ENCODE data around the gene RIPOR3. TPM values are rescaled to one million over a fixed set of nuclear protein-coding genes. Genes with fewer than 3 reads are reported as not detected.

The RIPOR3 gene
- total RNA-seq, 2 donors from 2014 or later: 0.46 to 1.4 TPM

GRCh38 chr20:50666709-50667298 is 24.5 kb downstream of the RIPOR3 start:
- H3K36me3 Mint-ChIP-seq (ENCODE audit: low read depth): no peaks in the 10 kb centered on the region
- no peak overlapping the region for H3K27ac ChIP-seq (ENCODE audit: low read depth, low read length)
- no peaks in the 10 kb centered on the region for H3K27me3 Mint-ChIP-seq (ENCODE audit: insufficient read depth)
- H3K4me1 Mint-ChIP-seq: peaks cover 9% of the 10 kb centered on the region
- no peak overlapping the region for H3K9ac ChIP-seq (ENCODE audit: extremely low read depth, low read length, poor library complexity, severe bottlenecking)
- H3K4me3 ChIP-seq (ENCODE audit: low read length): no peak overlapping the region
- no peak for DNase-seq
- H3K36me3 ChIP-seq (ENCODE audit: control insufficient read depth, insufficient read depth, low read length): no peaks in the 10 kb centered on the region
- 91 to 92% methylated on average over 4 to 8 of the region's 9 CpGs for WGBS, 2 experiments (ENCODE audit: insufficient coverage in 1 of 2, insufficient read length in 1 of 2)
- H3K9me3 ChIP-seq (ENCODE audit: control insufficient read depth, low read length): no peaks in the 10 kb centered on the region
- TF ChIP-seq CTCF (conservative IDR thresholded peaks at IDR 0.05): no peak
- no peak overlapping the region for H3K27ac Mint-ChIP-seq
- no peak overlapping the region for H3K4me3 Mint-ChIP-seq
- H3K27me3 ChIP-seq (ENCODE audit: control insufficient read depth, insufficient read depth, low read length, poor library complexity, severe bottlenecking): no peaks in the 10 kb centered on the region
- H3K9me3 Mint-ChIP-seq: no peaks in the 10 kb centered on the region
- no peaks in the 10 kb centered on the region for H3K4me1 ChIP-seq (ENCODE audit: control insufficient read depth, insufficient read depth, low read length)

GRCh38 chr20:50664254-50664653 is 27.1 kb downstream of the RIPOR3 start:
- no peaks in the 10 kb centered on the region for H3K36me3 Mint-ChIP-seq (ENCODE audit: low read depth)
- H3K9me3 Mint-ChIP-seq: no peaks in the 10 kb centered on the region
- no peaks in the 10 kb centered on the region for H3K27me3 Mint-ChIP-seq (ENCODE audit: insufficient read depth)
- Histone ChIP-seq H3K4me1 (ENCODE audit: control insufficient read depth, insufficient read depth, low read length) (no peaks in the 10 kb centered on the region), H3K36me3 (ENCODE audit: control insufficient read depth, insufficient read depth, low read length) (no peaks in the 10 kb centered on the region), H3K4me3 (ENCODE audit: low read length) (no peak overlapping the region), H3K9me3 (ENCODE audit: control insufficient read depth, low read length) (no peaks in the 10 kb centered on the region), H3K27ac (ENCODE audit: low read depth, low read length) (no peak overlapping the region), H3K27me3 (ENCODE audit: control insufficient read depth, insufficient read depth, low read length, poor library complexity, severe bottlenecking) (no peaks in the 10 kb centered on the region), H3K9ac (ENCODE audit: extremely low read depth, low read length, poor library complexity, severe bottlenecking) (no peak overlapping the region)
- no peak for DNase-seq
- H3K4me3 Mint-ChIP-seq: no peak overlapping the region
- TF ChIP-seq CTCF (conservative IDR thresholded peaks at IDR 0.05): no peak
- H3K4me1 Mint-ChIP-seq: peaks cover 13% of the 10 kb centered on the region
- WGBS, 2 experiments (ENCODE audit: insufficient coverage in 1 of 2, insufficient read length in 1 of 2): 92 to 93% methylated on average over 11 of the region's 11 CpGs
- no peak overlapping the region for H3K27ac Mint-ChIP-seq

GRCh38 chr20:50663095-50663821 is 28.1 kb downstream of the RIPOR3 start:
- Mint-ChIP-seq H3K4me1 (peaks cover 13% of the 10 kb centered on the region), H3K27me3 (ENCODE audit: insufficient read depth) (no peaks in the 10 kb centered on the region), H3K27ac (no peak overlapping the region), H3K4me3 (no peak overlapping the region), H3K9me3 (no peaks in the 10 kb centered on the region), H3K36me3 (ENCODE audit: low read depth) (no peaks in the 10 kb centered on the region)
- Histone ChIP-seq H3K36me3 (ENCODE audit: control insufficient read depth, insufficient read depth, low read length) (no peaks in the 10 kb centered on the region), H3K27me3 (ENCODE audit: control insufficient read depth, insufficient read depth, low read length, poor library complexity, severe bottlenecking) (no peaks in the 10 kb centered on the region), H3K4me3 (ENCODE audit: low read length) (no peak overlapping the region), H3K9me3 (ENCODE audit: control insufficient read depth, low read length) (no peaks in the 10 kb centered on the region), H3K27ac (ENCODE audit: low read depth, low read length) (no peak overlapping the region), H3K9ac (ENCODE audit: extremely low read depth, low read length, poor library complexity, severe bottlenecking) (no peak overlapping the region), H3K4me1 (ENCODE audit: control insufficient read depth, insufficient read depth, low read length) (no peaks in the 10 kb centered on the region)
- peak; percentile 75 for TF ChIP-seq CTCF (conservative IDR thresholded peaks at IDR 0.05)
- peak; percentile 73 for DNase-seq
- 75 to 76% methylated on average over 8 to 10 of the region's 10 CpGs for WGBS, 2 experiments (ENCODE audit: insufficient coverage in 1 of 2, insufficient read length in 1 of 2)
